Smooth muscle cell (in vitro differentiated cells): ENCODE data around the gene PLCG2. TPM values are rescaled to one million over a fixed set of nuclear protein-coding genes. Genes with fewer than 3 reads are reported as not detected.

Source experiments
- DNase-seq: peaks from one replicate; lab custom pipeline; 2025; ENCODE audit not compliant: unreplicated experiment; lab: John Stamatoyannopoulos, UW
- H2AFZ ChIP-seq: fragments of 200-600 bp; sonication (generic); 2 replicates; pipeline ENCODE4 v1.6.0; 2016; ENCODE audit warnings: antibody characterized with exemption, low read depth, mild to moderate bottlenecking
- H3F3A ChIP-seq: fragments of 200-600 bp; sonication (generic); 2 replicates; pipeline ENCODE4 v1.6.0; 2017; ENCODE audit warnings: antibody characterized with exemption, low read depth
- H3K27ac ChIP-seq: fragments of 200-600 bp; sonication (generic); 2 replicates; pipeline ENCODE4 v1.5.1; 2016; ENCODE audit warnings: low read depth, mild to moderate bottlenecking
- H3K27me3 ChIP-seq: fragments of 200-600 bp; sonication (generic); 2 replicates; pipeline ENCODE4 v1.6.1; 2016; ENCODE audit warnings: low read depth, mild to moderate bottlenecking
- H3K36me3 ChIP-seq: fragments of 200-600 bp; sonication (generic); 2 replicates; pipeline ENCODE4 v1.5.1; 2016; ENCODE audit warnings: low read depth
- H3K4me1 ChIP-seq: fragments of 200-600 bp; sonication (generic); 2 replicates; pipeline ENCODE4 v1.5.1; 2016; ENCODE audit warnings: low read depth
- H3K4me2 ChIP-seq: fragments of 200-600 bp; sonication (generic); 2 replicates; pipeline ENCODE4 v1.6.0; 2016; ENCODE audit warnings: mild to moderate bottlenecking
- H3K4me3 ChIP-seq: fragments of 200-600 bp; sonication (generic); 2 replicates; pipeline ENCODE4 v1.5.1; 2016; ENCODE audit warnings: mild to moderate bottlenecking
- H3K79me2 ChIP-seq: fragments of 200-600 bp; sonication (generic); 2 replicates; pipeline ENCODE4 v1.6.0; 2016; ENCODE audit warnings: low read depth, mild to moderate bottlenecking
- H3K9ac ChIP-seq: fragments of 200-600 bp; sonication (generic); 2 replicates; pipeline ENCODE4 v1.6.0; 2016; ENCODE audit warnings: low read depth
- H3K9me3 ChIP-seq: fragments of 200-600 bp; sonication (generic); replicated peaks from 2 replicates; pipeline ENCODE4 v1.5.1; 2016; ENCODE audit warnings: low read depth
- H4K20me1 ChIP-seq: fragments of 200-600 bp; sonication (generic); 2 replicates; pipeline ENCODE4 v1.6.0; 2016; ENCODE audit warnings: low read depth
- CTCF ChIP-seq: fragments of 200-600 bp; sonication (generic); IDR thresholded peaks from 2 replicates; pipeline ENCODE4 v1.5.1; 2017; ENCODE audit warnings: borderline replicate concordance, mild to moderate bottlenecking, antibody characterized with exemption; ENCODE audit not compliant: insufficient read depth, poor library complexity, severe bottlenecking
- WGBS: methylation state at CpG from one replicate; pipeline ENCODE4 v1.1.7; 2016; ENCODE audit warnings: low lambda C conversion rate; 5-methylcytosine and 5-hydroxymethylcytosine counted together
- polyA plus RNA-seq: library from polyadenylated mRNA; unstranded; fragments of >200 nt; fragmentation: Nextera tagmentation; extraction: Ambion mirVana; gene quantifications from 2 replicates; pipeline ENCODE4 v1.2.1, GENCODE V29; 2016
- total RNA-seq: library from RNA; depleted of rRNA; stranded (reverse); fragments of >200 nt; gene quantifications from 2 replicates; pipeline ENCODE4 v1.2.3, GENCODE V29; 2014

The PLCG2 gene
- total and polyA plus RNA-seq, 2 experiments from 2014 or later, result 1.7 TPM; not detected in 1

DNA sequence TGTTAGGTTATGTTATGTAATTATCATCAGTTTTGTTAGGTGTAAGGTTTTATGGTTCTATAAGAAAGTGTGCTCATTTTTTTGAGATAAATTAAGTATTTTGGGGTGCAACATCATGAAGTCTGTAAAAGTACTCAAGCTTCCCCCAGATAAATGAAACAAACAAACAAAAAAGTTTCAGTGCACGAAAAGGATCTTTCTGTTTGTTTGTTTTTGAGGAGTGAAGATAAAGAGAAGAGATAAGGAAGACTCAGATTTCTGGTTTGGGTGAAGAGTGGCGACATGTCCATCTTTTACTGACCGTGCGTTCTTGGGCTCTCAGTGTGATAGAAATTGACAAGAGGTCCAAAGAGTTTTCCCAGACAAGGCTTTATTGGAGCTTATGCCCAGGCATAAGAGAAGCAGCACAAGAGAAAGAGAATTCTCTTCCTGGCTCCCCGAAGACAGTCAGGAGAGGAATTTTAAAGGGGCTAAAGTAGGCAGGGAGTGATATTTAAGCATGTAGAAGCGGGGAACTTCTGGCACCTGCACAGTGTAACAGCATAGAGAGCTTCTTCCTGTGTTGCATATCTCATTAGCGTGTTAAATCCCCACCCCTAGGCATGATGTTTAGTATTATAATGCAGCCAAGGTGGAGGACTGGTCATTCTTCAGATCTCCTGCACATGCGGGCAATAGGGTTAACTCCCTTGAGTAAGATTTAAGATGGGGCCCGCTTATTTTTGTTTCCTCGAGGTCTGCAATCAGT, 71.3 kb downstream of the PLCG2 start:
- Histone ChIP-seq H3K27ac (no peak overlapping the region), H3K9me3 (no peaks in the 10 kb centered on the region), H3K4me2 (no peak overlapping the region), H3K79me2 (no peaks in the 10 kb centered on the region), H3K4me3 (no peak overlapping the region), H3K27me3 (peaks cover under 1% of the 10 kb centered on the region), H3F3A (no peaks in the 10 kb centered on the region), H3K4me1 (no peaks in the 10 kb centered on the region), H3K36me3 (no peaks in the 10 kb centered on the region), H3K9ac (no peak overlapping the region), H4K20me1 (no peaks in the 10 kb centered on the region), H2AFZ (no peak overlapping the region)
- TF ChIP-seq CTCF, result no peak
- 73% methylated on average over 10 of the region's 10 CpGs for WGBS
- DNase-seq, result no peak

DNA sequence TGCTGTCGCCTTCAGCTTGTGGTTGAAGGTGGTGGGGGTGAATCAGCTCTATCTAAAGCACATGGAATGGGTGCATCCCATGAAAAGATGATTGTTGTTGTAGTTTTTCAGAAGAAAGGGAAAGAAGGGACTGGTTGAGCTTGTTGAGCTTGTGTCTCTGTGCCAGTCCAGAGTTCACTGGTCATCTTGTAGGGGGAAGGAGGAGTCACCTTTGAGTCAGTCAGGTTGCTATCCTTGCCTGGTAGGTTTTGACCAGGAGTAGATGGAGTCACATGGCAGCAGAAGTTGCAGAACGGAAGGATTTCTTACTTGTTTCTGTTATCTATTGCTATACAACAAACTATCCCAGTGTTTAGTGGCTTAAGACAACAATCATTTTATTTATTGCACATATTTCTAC, 73.3 kb downstream of the PLCG2 start:
- H3K79me2 ChIP-seq, result no peaks in the 10 kb centered on the region
- no peaks in the 10 kb centered on the region for H4K20me1 ChIP-seq
- no peaks in the 10 kb centered on the region for H3K36me3 ChIP-seq
- no peaks in the 10 kb centered on the region for H3F3A ChIP-seq
- no peak overlapping the region for H3K27ac ChIP-seq
- peaks cover 4% of the 10 kb centered on the region for H3K27me3 ChIP-seq
- H2AFZ ChIP-seq, result no peak overlapping the region
- H3K9ac ChIP-seq, result no peak overlapping the region
- H3K4me1 ChIP-seq, result no peaks in the 10 kb centered on the region
- H3K4me3 ChIP-seq, result no peak overlapping the region
- 95% methylated on average over 2 of the region's 2 CpGs for WGBS
- DNase-seq, result no peak
- TF ChIP-seq CTCF, result no peak
- H3K9me3 ChIP-seq, result no peaks in the 10 kb centered on the region
- H3K4me2 ChIP-seq, result no peak overlapping the region

DNA sequence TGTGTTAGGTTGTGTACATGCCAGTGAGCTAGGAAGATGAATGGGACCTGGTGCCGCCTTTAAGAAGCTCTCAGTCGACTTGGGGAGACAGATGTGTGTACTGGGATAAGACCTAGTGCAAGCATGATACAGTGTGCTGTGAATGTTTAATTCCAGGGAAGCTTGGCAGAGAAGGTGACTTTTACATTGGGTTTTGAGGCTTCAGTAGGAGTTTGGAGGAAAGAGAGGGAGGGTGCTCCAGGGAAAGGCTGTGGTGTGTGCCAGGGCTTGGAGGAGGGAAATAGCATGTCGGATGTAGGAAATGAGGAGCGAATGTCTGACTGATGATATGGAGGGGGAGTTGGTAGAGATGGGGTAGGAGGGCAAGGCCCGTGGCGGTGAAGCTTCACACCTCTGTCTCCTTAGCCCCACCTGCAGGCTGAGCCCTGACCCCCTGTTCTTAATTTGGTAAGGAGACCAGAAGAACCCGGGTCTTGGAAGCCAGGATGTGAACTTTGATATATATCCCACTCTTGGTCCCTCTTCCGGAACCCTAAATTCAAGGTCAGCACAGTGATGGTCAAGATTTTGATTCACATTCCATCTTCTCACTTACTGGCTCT, 76.6 kb downstream of the PLCG2 start:
- H3K36me3 ChIP-seq, result no peaks in the 10 kb centered on the region
- no peak for DNase-seq
- H3K4me3 ChIP-seq, result no peak overlapping the region
- WGBS, result 79% methylated on average over 8 of the region's 8 CpGs
- no peaks in the 10 kb centered on the region for H3K79me2 ChIP-seq
- no peaks in the 10 kb centered on the region for H4K20me1 ChIP-seq
- no peaks in the 10 kb centered on the region for H3F3A ChIP-seq
- H3K4me1 ChIP-seq, result no peaks in the 10 kb centered on the region
- TF ChIP-seq CTCF, result no peak
- no peak overlapping the region for H3K9ac ChIP-seq
- H3K27ac ChIP-seq, result no peak overlapping the region
- H2AFZ ChIP-seq, result no peak overlapping the region
- H3K4me2 ChIP-seq, result no peak overlapping the region
- peaks cover 4% of the 10 kb centered on the region for H3K27me3 ChIP-seq
- no peaks in the 10 kb centered on the region for H3K9me3 ChIP-seq
